ENCODE results near the gene ENTPD8. TPM values are rescaled to one million over a fixed set of nuclear protein-coding genes. Genes with fewer than 3 reads are reported as not detected.

Gene ENTPD8
- polyA plus RNA-seq, 1 donor: 0.46 TPM

GRCh38 chr9:137449081-137449844, 8.1 kb upstream of the ENTPD8 start:
- DNase-seq (ENCODE audit: low read depth): no peak

DNA sequence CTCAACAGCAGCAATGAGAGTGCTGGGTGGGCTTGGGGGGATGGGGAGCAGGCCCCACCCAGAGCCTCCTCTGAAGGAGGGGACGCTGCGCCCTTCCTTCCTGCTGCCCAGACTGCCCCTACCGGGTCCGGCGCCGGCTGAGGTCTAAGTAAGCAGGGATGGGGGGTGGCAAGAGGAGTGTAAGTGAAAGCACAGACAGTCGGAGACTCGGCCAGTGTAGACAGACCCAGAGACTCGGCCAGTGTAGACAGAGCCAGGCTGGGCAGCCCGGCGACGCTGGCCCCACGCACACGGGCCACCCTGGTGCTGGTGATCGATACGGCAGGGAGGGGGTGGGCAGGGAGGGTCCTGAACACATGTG, 7.4 kb upstream of the ENTPD8 start:
- no peak for DNase-seq (ENCODE audit: low read depth)

DNA sequence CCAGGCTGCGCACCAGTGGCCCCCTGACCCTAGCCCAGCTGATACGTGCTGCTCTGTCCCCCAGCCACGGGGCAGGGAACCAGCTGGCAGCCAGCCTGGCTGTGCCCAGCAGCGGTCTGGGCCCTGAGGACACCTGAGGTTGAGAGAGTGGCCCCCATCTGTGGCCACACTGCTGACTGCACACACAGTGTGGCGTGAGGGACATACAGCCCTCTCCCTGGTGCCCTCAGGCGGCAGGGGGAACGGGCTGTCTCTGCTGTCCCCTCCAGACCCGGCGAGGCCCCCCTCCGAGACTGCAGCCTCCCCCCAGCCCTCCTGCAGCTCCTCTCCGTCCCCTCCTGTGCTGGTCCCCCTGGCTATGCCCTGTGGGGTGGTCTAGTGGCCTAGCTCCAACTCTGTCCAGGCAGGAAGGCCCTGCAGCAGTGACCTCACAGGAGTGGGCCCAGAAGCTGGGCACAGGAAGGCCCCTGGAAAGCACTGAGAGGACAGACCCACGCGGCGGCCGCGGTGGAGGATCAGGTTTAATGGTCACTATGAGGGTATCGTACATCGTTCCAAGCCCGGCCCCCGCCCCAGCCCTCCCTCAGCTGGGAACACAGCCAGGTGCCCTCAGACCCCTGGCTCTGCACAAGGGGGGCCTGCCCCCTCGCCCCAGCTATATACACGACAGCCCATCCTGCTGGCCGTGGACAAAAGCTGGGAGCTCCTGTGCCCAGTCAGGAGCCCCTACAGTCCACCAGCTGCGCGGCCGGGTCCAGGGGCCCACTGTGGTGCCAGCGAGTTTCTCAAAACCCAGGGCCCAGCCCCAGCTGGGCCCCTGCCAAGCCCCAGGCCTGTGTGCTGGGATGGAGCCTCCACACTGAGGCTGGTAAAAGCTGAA, 6.8 kb upstream of the ENTPD8 start:
- no peak for DNase-seq (ENCODE audit: low read depth)

GRCh38 chr9:137446851-137447471, 5.8 kb upstream of the ENTPD8 start:
- no peak for DNase-seq (ENCODE audit: low read depth)

DNA sequence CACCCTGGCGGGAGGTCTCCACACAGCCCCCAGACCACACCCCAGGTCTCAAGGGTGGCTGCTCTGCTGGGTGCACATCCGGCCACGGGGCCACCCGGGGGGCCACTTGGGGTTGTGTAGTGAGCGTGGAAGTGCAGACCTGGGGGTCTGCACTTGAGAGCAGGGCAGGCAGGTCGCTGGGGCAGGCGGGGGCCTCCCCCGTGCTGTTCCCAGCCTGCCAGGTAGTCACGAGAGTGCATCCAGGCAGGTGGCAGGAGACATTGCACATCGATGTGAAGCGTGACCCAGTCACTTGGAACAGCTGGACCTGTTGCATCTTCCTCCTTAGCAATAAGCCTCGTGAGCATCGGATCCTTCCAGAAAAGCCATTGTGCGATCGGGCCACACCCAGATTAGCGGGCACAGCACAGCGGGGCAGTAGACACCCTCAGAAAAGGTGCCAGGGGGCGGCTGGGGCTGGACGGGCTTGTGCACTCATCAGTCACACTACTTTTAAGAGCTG, 4.8 kb upstream of the ENTPD8 start:
- no peak for DNase-seq (ENCODE audit: low read depth)

DNA sequence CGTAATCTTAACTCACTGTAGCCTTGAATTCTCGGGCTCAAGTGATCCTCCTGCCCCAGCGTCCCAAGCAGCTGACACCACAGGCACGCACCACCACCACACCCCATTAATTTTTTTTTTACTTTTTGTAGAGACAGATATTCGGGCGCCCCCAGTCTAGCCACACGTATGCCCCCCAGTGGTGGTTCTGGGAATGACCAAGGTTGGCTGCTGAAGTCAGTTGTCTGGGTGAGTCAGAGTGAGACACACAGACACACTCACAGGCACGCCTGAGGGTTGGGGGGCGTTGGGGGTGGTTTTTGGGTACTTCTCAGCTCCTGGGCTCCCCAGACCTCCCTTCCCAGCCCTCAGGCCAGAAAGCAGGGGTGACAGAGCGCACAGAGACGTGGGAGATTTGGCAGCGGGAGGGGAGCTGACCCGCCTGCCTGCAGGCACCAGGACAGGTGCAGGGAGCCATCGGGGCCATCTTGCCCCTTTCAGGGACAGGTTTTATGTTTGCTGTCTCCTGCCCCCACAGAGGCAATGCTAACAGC, 4.2 kb upstream of the ENTPD8 start:
- DNase-seq (ENCODE audit: low read depth): no peak

- DNase-seq (ENCODE audit: low read depth): no peak
Measured at GRCh38 chr9:137444106-137444790, 3.1 kb upstream of the ENTPD8 start.

DNA sequence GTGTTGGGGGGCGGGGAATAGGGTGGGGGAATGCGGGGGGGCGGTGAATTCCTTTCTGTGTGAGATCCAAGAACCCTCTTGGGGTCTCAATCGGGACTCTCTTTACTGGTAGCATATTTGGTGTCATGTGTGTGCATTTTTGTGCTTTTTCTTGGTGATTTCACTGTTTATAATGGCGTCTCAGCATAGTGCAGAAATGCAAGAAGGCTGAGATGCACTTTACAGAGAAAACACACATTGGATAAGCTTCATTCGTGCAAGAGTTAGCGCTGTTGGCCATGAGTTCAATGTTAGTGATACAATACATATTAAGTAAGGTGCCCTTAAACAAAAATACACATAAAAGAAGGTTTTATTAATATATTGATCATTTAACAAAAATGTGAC, 771 bp upstream of the ENTPD8 start:
- no peak for DNase-seq (ENCODE audit: low read depth)

DNA sequence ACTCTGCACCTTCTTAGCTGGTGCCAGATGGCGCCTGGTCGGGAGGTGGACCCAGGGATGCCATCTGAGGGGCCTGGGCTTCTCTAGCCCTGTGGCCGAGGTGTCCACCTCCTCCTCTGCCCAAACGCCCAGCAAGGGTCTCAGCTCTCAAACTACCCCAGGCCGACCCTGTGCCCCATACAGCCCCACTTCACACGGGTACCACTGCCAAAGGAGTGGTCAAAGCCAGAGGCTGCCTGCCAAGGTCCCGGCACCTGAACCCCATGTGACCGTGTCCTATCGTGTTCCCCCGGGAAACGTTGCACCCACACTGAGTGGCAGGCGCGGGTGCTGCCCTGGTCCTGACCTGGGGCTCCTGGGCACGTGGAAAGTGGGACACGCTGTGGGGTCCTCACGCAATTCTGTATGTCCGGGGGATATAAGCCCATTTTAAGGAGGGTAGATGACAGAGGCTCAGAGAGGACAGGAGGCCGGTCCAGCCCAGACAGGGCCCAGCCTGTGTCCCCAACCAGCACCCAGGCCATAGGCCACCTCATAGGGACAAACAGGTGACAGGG, 1.9 kb downstream of the ENTPD8 start:
- DNase-seq (ENCODE audit: low read depth): no peak

- no peak for DNase-seq (ENCODE audit: low read depth)
Measured at GRCh38 chr9:137438591-137439157, 2.5 kb downstream of the ENTPD8 start.

DNA sequence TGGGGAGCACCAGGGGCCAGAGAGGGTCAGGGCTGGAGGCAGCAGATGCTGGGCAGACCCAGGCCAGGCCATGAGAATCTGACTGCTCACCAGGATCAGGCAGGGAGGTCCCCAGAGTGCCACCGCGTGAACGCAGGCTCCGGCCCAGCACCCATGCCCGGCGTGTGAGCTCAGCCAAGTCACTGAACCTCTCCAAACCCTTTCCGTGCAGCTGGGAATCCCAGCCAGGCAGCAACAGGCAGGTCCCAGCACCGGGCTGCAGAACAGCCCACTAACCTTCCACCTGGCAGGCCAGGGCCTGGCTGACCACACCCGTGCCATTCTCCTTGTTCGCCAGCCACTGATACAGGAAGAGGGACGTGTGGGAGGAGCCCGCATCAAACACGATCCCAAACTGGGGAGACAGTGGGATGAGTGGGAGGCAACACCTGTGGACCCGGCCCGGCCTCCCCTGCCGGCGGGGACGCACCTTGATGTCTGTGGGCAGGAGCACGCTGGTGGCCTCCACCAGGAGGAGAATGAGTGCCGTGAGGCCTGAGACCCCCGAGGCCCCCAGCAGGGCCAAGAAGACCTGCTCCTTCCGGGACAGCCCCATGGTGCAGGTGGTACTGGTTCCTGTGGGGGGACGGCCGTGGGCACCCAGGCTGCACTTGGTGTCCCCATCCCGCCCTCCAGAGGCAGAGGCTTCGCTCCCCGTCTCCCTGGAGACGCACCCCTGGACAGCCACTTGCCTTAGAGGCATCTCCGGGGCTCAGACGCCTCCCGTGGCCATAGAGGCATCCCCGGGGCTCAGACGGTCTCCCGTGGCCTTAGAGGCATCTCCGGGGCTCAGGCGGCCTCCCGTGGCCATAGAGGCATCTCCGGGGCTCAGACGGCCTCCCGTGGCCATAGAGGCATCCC, 3.2 kb downstream of the ENTPD8 start:
- DNase-seq (ENCODE audit: low read depth): no peak

DNA sequence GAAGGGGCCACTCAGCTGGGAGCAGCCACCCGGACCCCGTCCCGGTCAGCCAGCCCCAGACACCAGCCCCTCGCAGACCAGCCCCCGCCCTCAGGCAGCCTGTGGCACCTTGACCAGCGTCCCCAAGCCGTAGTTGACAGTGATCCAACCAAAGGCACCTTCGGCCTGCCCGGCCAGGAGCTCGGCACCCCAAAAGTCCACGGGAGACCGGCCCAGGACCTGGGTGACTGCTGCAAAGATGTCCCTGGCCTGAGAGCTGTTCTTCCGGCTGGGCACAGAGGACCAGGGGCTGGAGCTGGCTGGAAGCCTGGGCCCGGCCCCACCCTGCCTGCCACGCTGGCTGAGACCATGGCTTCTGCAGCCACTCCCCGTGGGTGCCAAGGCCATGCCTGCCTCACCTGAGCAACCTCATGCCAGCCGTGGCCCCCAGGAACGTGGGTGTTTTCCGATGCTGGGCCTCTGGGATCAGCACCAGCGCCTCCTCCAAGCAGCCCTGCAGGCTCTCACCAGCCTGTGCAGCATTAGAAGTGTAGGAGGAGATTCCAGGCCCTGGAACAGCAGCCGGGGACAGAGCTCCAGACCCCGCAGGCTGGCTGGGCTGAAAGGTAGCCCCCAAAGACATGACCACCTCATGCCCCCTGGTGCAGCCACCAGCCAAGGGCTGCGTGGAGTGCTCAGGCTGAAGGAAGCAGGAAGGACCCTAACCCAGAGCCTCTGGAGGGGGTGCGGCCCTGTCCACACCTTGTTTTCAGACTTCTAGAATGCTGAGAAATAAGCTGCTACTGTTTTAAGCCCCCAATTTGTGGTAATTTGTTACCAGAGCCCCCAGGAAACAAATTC, 4.2 kb downstream of the ENTPD8 start:
- DNase-seq (ENCODE audit: low read depth): no peak

- DNase-seq (ENCODE audit: low read depth): no peak
Measured at GRCh38 chr9:137435980-137436760, 5.0 kb downstream of the ENTPD8 start.

GRCh38 chr9:137435381-137435891, 5.7 kb downstream of the ENTPD8 start:
- DNase-seq (ENCODE audit: low read depth): no peak

- DNase-seq (ENCODE audit: low read depth): no peak
Measured at GRCh38 chr9:137434498-137435380, 6.4 kb downstream of the ENTPD8 start.

DNA sequence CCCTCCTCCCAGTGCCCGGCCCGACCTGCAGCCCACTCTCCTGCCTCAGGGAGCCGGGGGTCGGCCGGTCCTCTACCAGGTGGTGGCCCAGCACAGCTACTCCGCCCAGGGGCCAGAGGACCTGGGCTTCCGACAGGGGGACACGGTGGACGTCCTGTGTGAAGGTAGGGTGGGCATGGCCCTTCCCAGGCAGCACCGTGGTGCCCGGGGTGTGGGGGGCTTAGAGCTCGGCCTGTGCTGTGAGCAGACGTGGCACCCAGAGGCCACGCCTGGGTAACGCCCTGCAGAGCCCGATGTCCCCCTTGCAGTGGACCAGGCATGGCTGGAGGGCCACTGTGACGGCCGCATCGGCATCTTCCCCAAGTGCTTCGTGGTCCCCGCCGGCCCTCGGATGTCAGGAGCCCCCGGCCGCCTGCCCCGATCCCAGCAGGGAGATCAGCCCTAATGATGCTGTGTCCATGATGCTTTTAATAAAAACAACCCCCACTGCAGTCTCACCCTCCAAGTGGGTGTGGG, 7.2 kb downstream of the ENTPD8 start:
- DNase-seq (ENCODE audit: low read depth): no peak

All from forelimb muscle (tissue), 1 donor.